ENCODE results near the gene L1TD1.
"Not testable (repeated sequence)": the region's sequence is repeated elsewhere in the genome, so short reads cannot be mapped to it uniquely, and the experiment has no call there.

Gene L1TD1

DNA sequence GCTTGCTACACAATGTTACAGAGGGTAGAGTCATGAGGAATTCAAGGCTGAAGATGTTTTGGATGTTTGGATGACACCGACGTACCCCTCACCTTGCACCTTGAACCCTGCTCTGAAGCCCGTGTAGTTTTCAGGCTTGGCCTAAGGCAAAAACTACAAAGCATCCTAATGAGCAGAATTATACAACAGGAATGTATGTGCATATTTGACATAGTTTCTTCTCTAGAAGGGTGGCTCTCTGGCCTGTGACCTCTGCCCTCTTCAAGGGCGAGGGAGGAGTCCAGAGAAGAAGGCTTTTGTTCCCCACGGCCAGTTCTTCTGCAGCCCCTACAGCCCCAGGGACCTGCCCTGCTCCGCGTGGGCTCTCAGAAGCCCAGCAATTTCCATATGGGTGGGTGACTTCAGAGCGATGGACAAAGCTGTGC is 43.3 kb downstream of the L1TD1 start:
- DNase-seq = no peak

DNA sequence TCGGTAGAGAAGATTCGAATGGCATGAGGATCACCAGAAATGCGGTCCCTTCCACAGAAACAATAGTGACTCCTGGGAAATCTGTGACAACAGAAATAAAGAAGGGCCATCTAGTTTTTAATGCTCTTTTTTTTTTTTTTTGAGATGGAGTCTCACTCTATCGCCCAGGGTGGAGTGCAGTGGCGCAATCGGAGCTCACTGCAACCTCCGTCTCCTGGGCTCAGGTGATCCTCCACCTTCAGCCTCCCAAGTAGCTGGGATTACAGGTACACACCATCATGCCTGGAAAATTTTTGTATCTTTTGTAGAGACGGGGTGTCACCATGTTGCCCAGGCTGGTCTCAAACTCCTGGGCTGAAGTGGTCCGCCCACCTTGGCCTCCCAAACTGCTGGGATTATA is 43.9 kb downstream of the L1TD1 start:
- no peak for DNase-seq

DNA sequence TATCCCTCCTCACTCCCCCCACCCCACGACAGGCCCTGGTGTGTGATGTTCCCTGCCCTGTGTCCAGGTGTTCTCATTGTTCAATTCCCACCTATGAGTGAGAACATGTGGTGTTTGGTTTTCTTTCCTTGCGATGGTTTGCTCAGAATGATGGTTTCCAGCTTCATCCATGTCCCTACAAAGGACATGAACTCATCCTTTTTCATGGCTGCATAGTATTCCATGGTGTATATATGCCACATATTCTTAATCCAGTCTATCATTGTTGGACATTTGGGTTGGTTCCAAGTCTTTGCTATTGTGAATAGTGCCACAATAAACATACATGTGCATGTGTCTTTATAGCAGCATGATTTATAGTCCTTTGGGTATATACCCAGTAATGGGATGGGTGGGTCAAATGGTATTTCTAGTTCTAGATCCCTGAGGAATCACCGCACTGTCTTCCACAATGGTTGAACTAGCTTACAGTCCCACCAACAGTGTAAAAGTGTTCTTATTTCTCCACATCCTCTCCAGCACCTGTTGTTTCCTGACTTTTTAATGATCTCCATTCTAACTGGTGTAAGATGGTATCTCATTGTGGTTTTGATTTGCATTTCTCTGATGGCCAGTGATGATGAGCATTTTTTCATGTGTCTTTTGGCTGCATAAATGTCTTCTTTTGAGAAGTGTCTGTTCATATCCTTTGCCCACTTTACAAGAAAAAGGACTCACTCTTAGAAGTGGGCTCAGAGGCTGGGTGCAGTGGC is 45.2 kb downstream of the L1TD1 start:
- not testable (repeated sequence) for DNase-seq

DNA sequence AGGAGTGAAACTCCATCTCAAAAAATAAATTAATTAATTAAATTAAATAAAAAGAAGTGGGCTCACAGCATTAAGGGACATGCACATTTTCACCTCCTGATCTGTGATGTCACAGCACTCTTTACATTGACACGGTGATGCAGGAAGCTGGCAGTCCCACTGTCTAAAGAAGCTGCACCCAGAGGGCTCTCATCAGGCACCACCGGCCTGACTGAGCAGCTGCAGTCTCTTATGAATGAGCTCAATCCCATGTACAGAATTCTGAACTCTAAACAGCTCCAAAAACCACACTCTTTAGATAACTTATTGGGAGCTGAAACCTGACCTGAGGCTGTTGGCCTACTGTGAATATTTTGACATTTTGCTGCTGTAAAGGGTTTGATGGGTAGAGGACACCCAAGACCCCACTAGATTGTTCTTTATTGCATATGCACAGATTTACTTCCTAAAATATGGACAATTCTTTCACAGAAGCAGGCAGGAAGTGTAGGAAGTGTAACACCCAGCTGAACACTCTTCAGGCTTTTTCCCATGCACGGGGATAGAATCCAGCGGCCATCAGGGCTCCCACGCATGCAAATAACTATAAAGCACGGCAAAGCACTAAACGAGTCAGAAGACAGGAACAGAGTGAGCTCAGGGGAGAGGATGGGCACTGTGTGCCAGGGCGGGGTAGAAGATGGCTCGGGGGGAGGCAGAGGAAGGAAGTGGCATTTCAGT is 46.2 kb downstream of the L1TD1 start:
- no peak for DNase-seq

DNA sequence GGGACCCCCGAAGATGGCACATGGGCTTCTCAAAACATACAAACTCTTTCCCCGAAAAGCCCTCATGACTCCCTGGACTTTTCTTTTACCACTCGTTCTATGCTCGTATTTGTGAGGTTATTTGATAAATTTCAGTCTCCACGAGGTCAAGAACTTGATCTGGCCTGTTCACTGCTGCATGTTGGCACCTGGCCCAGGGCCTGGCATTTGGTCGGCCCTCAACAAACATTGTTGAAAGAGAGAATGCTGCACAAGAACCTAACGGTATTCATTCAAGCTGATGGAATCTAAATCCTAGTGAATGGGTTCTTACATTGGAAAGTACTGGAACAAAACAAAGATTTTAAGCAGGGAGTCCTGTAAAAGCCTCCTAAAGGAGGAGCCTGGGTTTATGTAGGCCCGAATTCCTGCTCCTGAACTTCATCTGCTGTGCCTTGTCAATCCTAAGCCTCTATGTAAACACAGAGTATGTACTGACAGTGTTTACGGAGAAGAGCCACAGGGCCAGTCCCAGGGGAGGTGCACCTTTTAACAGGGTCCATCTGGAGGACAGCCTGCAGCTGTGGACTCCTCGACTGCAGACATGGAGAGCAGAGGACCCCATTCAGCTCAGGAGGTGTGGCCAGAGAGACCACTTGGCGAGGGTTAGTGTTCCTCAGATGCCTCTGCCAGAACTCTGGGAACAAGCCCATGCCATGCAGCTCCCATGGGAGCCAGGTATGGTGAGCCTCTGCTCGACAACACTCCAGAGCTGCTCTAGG is 46.9 kb downstream of the L1TD1 start:
- DNase-seq = no peak

DNA sequence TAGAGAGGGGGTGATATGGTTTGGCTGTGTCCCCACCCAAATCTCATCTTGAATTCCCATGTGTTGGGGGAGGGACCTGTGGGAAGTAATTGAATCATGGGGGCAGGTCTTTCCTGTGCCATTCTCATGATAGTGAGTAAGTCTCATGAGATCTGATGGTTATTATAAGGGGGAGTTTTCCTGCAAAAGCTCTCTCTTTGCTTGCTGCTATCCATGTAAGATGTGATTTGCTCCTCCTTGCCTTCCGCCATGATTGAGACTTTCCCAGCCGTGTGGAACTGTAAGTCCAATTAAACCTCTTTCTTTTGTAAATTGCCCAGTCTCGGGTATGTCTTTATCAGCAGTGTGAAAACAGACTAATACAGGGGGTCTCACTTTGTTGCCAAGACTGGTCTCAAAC is 49.7 kb downstream of the L1TD1 start:
- DNase-seq = not testable (repeated sequence)

DNA sequence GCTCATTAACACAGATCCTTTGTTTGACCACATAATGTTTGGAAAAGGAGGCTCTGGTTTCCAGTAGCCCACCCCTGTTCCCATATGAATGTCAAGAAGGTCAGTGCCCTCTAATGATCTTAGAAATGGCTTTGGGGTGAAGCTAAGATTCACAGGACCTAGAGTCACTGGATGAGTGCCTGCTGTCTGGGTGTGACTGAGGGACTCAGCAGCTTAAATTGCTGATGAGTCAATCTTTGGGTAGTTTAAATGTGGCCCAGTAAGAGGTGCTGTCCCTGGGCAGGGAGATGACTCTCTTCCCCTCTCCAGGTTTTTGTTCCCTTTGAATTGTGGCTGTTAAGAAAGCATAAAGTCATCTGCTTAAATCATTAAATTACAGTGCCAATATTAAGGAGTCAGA is 50.6 kb downstream of the L1TD1 start:
- no peak for DNase-seq

DNA sequence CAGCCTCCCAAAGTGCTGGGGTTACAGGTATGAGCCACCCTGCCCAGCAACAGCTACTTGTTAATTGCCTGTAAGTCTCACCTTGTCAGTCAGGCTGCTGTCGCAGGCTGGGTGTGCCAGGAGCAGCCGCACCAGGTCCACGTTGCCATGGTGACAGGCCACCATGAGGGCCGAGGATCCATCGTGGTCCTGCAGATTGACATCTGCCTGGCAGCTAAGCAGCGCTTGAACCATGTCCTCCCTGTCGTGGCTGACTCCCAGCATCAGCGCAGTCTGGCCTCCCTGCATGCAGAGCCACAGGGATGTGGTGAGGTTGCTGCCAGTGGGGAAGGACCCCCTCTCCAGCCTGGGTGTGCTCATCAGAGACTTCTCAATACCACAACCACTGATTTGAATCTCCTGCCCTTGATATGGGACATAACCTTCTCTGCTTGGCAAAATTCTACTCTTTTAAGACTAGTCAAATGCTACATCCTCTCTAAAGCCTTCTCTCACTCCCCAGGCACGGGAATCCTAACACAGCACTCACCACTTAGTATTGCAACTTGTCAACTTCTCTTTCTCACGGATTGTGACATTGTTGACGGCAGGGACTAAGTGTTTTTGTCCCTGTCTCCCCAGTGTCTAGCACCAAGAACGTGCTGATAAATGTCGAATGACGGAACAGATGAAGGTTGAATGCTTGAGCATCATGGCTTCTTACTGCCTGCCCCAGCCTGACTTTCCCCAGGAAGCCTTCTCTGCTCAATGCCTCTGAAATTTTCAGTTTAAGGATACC is 52.9 kb downstream of the L1TD1 start:
- peak; percentile 56 for DNase-seq

DNA sequence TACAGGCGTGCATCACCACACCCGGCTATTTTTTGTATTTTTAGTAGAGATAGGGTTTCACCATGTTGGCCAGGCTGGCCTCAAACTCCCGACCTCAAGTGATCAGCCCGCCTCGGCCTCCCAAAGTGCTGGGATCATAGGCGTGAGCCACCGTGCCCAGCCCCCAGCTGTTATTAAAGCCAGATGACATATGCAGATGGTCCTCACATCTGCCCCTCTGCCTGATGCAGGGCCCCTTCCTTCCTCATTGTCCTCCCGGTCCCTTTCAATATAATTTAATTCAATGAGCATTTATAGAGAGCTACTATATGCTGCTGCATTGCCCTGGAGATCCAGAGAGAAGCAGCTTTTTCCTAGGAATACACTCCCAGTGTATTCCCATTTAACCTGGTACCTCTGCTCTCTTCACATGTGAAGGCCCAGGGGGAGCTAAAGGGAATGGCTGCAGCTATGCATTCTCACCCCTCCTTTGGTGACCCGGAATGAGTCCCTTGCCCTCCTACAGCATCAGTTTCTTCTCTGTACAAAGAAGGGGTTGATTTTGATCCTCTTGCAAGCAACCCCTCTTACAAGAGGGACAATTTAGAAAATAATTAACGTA is 55.6 kb downstream of the L1TD1 start:
- DNase-seq = no peak

DNA sequence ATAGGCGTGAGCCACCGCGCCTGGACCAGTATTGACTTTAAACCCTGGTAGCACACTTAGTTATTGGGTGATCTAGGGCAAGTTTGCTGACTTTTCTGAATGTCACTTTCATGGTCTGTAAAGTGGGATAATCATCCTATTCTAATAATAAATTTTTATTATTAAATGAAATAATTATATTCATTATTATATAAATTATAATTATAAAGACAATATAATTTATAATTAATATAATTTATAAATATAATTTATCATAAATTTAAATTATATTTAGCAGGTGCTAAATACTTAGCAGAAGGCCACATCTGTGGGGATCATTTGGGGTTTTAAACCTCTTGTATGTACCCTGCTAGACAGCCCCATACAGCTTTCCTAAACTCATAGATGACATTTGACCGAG is 64.9 kb downstream of the L1TD1 start:
- DNase-seq = no peak

DNA sequence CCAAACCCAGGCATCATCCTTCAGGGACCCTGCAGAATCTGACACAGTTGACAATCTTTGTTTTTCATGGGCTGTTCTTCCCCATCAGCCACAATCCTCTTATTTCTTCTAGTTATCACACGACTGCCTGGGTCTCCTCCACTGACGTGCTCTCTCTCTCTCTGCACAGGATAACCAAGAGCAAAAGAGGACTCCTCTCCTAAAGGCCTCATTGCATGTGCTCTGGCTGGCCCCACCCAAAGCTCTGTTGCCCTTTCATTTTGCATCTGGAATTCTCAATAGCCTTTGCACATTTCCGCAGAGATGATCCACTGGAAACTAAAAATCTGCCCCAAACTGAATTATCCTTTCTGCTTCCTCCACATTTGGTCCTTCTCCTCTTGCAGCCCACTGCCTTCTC is 66.0 kb downstream of the L1TD1 start:
- DNase-seq = no peak
